Umbilical cord (tissue), 2 donors: ENCODE data around the gene CENPX. TPM values are rescaled to one million over a fixed set of nuclear protein-coding genes. Genes with fewer than 3 reads are reported as not detected.

Source experiments
- DNase-seq: peaks from one replicate; pipeline ENCODE4 v3.0.0-alpha.2; 2015; ENCODE audit warnings: low spot score
- total RNA-seq: library from RNA; depleted of rRNA; stranded (reverse); fragments of >200 nt; gene quantifications from one replicate; pipeline ENCODE4 v1.2.3, GENCODE V29; 2014; ENCODE audit warnings: low replicate concordance; ENCODE audit not compliant: insufficient read depth

The CENPX gene
- total RNA-seq, result 1.2 TPM

DNA sequence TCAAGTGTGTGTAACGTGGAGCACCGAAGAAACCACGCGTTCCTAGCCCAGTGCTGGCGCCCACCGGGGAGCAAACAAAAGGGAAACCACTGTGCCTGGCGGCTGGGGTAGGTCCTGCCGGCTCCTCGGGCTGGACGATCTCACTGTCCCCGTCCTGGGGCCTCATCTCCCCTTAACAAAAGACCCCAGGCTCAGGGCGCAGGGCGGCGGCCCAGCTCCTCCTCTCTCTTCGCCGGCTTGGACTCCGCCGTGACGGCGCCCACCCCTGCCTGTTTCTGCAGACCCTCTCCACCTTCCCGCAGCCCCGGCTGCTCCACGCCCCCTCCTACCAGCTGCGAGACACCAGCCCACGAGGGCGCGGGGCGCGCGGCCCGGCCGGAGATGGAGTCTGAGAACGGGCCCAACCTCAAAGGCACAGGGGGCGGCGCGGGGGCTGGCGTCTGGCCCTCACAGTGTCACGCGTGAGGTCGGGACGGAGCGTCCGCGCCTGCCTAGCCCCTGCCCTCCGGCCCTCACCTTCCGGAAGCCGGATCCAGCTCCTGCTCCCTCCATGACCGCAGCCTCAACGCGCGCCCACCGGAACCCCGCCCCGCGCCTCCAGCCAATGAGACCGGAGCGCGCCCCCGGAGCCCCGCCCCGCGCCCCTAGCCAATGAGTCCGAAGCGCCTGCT, at the start of gene CENPX:
Gene CENPX (minus strand): TSS at position 569 of the 671 bp plus-strand sequence. CDS start 17 bp downstream, at position 552.
- DNase-seq, result no peak

DNA sequence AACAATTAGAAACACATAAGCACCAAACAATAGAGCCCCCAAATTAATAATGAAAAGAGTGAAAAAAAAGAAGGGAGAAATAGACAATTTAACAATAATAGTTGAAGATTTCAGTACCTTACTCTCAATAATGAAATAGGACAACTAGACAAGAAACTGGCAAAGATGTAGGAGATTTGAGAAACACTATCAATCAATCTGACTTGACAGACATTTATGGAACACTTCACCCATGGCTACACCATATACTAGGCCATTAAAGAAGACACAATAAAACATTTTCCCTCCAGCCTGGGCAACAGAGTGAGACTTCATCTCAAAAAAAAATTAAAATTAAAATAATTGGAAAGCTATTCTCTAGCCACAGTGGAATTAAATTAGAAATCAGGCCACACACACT, 47.9 kb upstream of the CENPX start:
- DNase-seq, result no peak

GRCh38 chr17:82065638-82066303, 43.1 kb upstream of the CENPX start, which contains the start of gene DUS1L:
TSS of gene DUS1L (minus strand) at chr17:82065804. CDS start at chr17:82065059, 745 bp downstream.
- DNase-seq, result peak; percentile 25

DNA sequence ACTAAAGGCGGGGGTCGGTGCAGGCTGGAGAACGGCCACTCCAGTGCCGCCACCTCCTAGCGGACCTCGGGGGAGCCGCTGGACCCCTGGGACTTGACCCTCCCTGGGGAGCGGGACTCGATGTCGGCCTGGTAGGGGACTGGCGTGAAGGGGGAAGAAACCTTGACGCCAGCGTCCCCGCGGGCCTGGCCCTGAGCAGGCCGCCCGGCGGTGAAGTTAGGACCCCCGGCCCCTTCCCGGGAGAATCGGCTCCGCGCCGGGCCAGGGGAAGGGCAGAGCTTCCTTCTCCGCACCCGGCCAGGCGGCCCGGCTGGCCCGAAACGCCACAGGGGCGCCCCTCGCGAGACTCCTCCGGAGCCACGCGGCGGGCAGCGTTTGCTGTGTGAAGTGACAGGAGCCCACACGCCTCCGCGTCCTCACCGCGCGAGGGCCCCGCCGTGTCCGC, 42.5 kb upstream of the CENPX start:
- no peak for DNase-seq

- no peak for DNase-seq
Measured at GRCh38 chr17:82064433-82065192, 41.9 kb upstream of the CENPX start.

GRCh38 chr17:82063424-82064415, 41.0 kb upstream of the CENPX start:
- DNase-seq, result no peak

- no peak for DNase-seq
Measured at GRCh38 chr17:82062984-82063368, 40.3 kb upstream of the CENPX start.

DNA sequence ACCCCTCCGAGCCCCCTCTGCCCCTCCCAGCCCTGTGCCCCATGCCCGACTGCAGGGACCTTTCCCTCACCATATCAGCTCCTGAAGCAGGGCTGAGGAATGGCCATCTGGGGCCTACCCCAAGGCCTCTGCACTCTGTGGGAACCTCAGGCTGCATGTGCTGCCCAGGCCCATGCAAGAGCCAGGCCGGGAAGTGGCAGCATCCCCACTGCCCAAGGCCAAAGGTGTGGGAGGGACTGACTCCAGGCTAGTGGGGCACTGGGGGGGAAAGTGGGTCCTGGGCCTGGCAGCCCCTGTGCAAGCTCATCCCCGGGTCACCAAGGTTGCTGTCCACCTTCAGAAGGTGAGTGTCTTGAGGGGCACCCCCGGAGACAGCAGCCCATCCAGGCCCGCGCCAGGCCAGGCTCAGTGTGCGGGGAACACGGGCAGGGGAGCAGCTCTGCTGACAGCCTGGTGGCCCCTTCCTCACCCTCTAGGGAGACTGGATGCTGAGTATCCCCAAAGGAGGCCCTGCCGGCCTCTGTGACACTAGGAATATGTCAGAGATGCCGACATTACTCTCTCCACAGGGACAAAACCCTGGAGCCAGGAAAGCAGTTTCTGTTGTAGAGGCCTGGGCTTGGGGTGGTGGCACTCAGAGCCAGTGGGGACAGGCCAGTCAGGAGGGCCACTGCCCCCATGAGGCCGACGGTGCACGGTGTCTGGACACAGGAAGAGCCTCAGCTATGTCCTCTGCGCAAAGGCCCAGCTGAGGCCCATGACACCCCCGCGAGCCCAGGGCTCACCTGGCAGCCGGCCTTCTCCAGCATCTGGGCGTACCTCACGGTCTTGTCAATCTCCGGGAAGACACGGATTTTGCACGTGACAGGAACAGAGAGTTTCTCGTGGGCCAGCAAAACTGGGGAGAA, 39.7 kb upstream of the CENPX start:
- DNase-seq, result no peak

DNA sequence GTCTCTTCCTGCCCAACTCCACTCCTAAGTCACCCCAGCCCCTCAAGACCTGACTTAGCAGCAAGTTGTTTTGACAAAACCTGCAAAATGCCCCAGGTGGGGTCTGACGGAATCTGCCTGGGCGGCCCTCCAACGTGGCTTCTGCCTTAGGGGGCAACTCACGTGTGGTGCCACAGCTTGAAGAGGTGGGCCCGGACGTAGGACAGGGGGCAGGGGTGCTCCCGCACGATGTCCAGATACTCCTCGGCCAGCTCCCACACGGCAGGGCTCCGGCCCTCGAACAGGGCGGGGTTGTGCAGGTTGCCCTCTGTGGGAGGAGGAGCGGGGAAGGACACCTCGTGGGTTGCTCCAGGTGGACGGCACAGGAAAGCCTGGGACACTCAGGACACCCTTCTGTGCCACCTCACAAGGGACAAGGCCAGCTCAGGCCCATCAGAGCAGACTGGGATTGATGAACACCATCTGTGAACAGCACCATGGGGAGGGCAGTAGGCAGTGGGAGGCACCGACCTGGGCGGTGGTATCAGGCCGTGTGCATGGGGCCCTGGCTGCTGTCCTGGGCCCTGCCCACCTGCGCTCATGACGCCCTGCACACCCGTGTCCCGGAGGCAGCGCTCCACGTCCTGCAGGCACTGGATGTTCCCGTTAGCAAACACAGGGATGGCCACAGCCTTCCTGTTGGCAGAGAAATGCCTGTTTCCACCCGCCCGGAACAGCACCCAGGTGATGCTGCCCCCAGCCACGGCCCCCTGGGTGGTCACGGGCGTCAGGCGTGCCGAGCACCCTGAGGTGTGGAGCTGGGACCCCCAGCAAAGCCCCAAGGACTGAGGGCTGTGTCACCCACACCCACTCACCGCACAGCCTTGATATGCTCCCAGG, 38.6 kb upstream of the CENPX start:
- no peak for DNase-seq

DNA sequence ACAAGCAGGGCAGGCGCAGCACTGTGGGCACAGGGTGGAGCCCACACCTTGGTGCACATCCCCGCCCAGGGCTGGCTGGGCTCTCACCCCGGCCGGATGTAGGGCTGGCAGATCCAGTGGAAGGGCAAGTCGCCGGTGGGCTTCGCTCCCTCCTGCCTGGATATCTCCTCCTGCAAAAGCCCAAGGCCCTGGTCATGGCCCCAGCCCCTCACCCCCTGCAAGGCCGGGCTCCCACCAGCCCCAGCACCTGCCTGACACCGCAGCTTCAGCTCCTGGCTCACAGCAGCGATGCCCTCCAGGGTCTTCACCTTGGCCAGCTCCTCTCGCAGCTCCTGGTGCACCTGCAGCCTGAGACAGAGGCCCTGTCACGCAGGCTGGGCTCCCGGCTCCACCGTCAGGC, 37.9 kb upstream of the CENPX start:
- no peak for DNase-seq

- DNase-seq, result no peak
Measured at GRCh38 chr17:82060001-82060380, 37.3 kb upstream of the CENPX start.

GRCh38 chr17:82059272-82060000, 36.8 kb upstream of the CENPX start:
- no peak for DNase-seq

- no peak for DNase-seq
Measured at GRCh38 chr17:82058855-82059249, 36.2 kb upstream of the CENPX start.

GRCh38 chr17:82058230-82058854, 35.7 kb upstream of the CENPX start:
- no peak for DNase-seq

DNA sequence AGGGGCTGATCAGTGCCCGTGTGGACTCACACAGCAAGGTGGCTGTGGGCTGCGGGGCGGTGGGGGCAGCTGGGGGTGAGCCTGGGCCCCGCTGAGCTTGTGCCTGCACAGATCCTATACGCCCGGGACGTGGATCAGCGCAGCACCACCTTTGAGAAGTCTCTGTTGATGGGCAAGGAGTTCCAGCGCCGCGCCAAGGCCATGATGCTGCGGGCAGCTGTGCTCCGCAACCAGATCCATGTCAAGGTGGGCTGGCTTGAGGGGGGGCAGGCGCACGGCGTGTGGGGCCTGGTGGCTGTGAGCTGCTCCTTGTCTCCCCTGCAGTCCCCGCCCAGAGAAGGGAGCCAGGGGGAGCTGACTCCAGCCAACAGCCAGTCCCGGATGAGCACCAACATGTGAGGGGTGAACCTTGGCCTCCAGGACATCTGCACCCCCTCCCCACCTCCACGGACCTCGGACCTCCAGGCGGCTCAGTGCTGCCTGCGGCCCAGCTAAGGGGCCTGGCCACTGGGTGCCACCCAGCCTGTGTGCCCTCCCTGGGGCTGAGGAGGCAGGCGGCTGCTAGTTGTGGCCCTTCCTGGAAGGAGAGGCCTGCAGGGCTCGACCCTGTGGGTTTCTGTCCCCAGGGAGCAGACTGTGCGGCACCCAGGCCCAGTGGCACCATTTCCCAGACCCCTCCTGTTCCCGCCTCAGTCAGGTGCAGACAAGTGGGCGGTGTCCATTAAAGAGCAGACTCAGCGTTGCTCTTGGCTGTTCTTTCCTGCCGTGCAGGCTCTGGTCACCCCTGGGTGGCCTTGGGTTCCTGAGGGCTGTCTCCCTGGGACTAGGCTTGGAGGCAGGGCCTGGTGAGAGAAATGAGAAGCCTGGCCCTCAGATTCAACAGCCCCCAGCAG, 34.3 kb upstream of the CENPX start:
- no peak for DNase-seq

GRCh38 chr17:82055965-82056728, 33.5 kb upstream of the CENPX start:
- DNase-seq, result no peak
